GM19395 (cell line): ENCODE measurements around the gene SCN5A.

Experiments used
- ATAC-seq: cut with Tn5 transposase; IDR thresholded peaks from one replicate; pipeline ENCODE4 v1.9.1; 2021; ENCODE audit warnings: mild to moderate bottlenecking, moderate library complexity; ENCODE audit not compliant: unreplicated experiment

SCN5A gene

GRCh38 chr3:38603731-38604131, 45.8 kb downstream of the SCN5A start:
- no peak for ATAC-seq

GRCh38 chr3:38602576-38603250, 46.8 kb downstream of the SCN5A start:
- ATAC-seq: no peak

GRCh38 chr3:38601956-38602550, 47.4 kb downstream of the SCN5A start:
- ATAC-seq: no peak

DNA sequence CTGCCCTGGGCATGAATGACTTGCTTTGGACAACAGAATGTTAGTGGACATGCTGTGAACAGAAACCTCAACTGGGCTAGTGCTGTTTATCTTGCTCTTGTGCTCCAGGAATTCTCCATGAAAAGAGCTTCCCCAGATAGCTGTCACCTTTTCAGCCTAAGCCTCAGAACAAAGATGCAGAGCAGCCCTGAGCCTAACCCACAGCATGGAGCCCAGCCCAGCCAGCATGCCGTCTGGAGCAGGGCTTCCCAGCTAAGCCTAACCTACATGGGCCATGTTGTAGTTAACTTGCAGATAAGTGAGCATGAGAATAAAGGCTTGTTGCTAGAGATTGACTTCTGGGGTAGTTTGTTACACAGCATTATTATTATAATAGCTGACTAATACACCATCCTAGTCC, 48.9 kb downstream of the SCN5A start:
- ATAC-seq: no peak

- no peak for ATAC-seq
Measured at GRCh38 chr3:38599886-38600285, 49.6 kb downstream of the SCN5A start.

DNA sequence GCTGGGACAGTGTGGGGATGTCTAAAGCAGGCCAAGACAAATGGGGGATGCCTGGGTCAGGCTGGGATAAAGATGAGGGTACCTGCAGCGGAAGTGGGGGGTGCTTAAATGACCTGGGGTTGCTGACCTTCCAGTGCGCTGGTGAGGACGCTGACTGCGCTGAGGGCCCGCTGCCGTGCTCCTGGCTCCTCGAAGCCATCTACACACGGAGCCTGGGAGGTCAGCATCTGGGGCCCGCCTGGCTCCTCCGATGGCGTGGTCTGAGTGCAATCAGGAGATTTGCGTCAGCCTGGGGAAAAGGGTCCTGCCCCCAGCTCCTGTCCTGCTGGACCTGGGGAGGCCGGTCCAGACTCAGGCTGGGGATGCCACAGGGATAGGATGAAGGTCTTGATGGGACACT, 50.7 kb downstream of the SCN5A start:
- no peak for ATAC-seq

DNA sequence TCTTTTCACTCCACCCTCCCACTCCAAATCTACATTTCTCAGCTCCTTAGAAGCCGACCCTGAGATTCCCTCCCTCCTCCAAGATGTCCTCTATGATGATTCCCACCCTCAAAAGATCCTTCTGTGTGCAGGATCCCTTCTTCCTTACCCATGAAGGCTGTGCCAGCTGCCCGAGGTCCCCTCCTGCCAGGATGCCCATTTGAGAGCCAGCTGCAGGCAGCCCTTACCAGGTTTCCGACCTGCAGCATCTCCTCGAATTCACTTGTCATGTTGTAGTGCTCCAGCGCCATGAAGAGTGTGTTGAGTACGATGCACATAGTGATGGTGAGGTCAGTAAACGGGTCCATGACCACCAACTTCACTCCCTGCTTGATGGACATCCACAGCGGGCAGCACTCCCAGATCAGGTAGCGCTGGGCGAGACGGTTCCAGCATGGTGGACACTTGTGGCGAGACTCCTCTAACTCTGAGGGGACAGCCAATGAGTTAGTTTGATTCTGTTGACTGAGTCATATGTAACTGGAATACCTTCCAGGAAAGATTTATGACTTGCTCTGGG, 51.9 kb downstream of the SCN5A start:
- no peak for ATAC-seq

DNA sequence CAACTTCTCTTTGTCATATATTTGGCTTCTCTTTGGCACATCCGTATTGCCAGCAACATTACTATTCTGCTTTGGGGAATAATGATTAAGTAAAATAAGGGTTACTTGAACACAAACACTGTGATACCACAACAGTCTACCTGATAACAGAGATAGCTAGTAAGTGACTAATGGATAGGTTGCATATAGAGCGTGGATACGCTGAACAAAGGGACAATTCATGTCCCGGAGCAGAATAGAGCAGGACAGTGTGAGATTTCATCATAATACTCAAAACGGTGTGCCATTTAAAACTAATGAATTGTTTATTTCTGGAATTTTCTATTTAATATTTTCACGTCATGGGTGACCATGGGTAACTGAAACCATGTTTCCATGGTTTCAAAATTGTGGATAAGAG, 54.1 kb downstream of the SCN5A start:
- ATAC-seq: no peak

DNA sequence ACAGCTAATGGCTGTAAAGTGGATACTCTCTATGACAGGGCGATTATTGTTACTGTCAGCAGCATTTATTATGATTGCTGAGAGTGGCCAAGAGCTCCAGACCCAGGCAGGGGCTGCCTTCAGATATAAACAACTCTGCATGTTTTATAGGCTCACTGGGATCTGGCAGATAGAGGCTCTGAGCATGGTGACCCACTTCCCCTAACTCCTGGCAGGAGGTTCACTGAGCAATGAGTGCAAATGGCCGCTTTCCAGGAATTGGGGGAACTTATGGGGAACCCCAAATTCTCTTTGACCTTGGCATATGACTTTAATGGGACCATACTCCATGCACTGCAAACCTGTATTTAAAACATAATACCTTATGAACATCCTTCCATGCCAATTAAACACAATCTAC, 59.0 kb downstream of the SCN5A start:
- no peak for ATAC-seq

GRCh38 chr3:38588995-38589937, 60.2 kb downstream of the SCN5A start:
- no peak for ATAC-seq

- no peak for ATAC-seq
Measured at GRCh38 chr3:38588371-38588971, 61.0 kb downstream of the SCN5A start.

GRCh38 chr3:38587548-38588131, 61.8 kb downstream of the SCN5A start:
- ATAC-seq: no peak

- no peak for ATAC-seq
Measured at GRCh38 chr3:38586546-38587520, 62.7 kb downstream of the SCN5A start.

DNA sequence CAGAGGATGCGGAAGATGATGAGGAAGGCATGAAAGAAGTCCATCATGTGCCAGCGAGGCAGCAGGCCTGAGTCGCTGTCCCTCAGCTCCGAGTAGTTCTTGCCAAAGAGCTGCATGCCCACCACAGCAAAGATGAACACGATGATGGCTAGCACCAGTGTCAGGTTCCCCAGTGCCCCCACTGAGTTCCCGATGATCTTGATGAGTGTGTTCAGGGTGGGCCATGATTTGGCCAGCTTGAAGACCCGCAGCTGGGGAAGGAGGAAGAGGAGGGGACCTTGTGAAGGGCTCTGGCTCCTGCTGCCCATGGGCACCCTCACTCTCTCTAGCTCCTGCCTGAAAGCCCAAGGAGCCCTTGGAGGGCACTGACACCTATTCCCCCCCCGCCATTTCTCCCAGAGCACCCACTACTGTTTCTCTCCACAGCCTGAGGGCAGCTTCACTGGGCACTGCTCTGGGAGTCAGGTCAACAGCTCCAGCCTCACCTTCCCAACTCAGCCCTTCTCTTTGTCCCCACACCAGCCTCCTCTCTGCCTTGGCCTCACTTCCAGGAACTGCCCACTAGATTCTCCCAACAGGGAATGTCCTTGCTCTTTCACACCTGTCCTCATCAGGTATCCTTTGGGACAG, 63.6 kb downstream of the SCN5A start:
- ATAC-seq: no peak

DNA sequence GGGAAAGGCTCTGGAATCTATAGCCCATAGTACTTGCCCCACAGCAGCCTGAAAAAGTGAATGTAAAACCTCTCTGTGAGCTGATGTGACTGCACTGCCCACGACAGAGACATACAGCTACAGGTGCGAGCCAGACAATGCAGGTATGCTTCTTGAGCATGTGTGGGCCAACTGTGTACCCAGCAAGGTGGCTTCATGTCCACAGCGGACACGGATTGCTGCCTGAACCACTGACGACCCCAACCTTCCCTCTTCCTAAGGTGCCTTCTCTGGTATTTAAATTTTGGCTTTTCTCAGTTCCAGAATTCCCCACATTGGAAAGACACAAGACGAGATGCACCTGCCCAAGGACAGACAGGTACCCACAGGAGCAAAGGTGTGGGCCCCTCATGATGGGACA, 65.8 kb downstream of the SCN5A start:
- no peak for ATAC-seq

DNA sequence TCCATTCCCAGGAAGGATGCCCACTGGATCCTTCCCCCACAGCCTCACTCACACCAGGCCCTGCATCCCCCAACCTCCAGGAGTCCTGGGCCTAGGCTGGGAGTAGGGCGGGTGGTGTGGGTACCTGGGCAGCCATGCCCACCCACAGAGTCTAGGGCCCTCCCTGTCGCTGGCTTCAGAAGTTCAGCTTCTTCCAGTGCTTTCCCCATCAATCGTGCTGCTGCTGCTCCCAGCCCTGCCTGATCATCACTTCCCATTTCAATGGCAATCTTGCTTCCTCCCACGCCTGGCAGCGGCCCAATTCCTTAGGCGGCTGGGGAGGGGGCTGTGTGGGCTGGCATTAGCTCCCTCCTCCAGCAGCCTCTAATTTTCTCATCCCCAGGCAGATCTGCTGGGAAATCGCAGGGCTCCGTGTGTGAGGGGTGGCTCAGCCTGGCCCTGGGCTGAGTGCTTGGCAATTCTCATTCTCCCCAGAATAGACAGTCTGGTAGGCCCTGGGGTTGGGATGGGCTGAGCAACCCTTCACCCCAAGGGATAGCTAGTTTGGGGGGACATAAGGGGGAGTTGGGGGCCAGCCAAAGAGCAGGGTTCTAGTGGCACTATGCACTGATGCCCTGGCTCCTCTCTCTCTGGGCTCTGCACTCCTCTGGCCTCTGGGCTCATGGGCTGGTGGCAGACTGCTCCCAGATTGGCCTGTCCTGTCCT, 66.4 kb downstream of the SCN5A start:
- no peak for ATAC-seq

DNA sequence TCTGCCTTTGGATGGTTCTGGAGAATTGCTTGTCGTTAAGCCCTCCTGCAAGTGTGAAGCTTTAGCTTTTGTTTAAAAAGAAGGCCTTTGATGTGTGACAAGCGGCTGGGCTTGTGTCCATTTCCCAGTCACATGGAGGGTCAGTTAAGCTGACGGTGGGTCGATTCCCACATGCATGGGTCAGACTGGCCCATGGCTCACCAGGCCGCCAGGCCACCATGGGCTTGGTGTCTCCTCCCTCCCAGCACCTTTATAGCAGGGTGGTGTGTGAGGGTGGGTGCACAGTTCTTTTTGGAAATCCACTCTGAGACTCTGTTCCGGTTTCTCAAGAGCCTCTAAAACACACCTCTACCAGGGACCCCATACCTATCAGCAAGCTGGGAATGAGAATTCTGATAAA, 67.2 kb downstream of the SCN5A start:
- no peak for ATAC-seq

DNA sequence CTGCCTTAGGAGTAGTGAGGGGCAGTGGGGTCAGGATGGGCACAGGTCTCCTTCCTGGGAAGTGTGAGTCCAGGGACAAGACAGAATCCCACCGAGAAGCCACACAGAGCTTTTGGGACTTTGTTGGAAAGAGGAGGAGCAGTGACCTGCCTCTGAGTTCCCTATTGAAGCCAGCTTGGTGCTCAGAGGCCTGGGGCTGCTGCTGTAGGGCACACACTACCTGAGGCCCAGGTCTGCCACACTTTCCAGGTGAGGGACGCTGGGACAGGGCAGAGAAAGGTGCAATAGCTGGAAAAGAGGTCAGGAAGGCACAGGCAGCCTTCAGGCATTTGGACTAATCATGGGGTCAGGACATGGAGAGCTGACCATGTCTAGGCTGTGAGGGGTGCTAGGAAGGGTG, 67.7 kb downstream of the SCN5A start:
- ATAC-seq: no peak
